Right lobe of liver (tissue), 6 donors: ENCODE data around the gene IFT52. TPM values are rescaled to one million over a fixed set of nuclear protein-coding genes. Genes with fewer than 3 reads are reported as not detected.

Source experiments
- ATAC-seq, 4 donors: fragments of 200-7000 bp; cut with Tn5 transposase; one replicate each; pipeline ENCODE4 v1.9.1; 2020; ENCODE audit warnings: mild to moderate bottlenecking in 4 of 4, moderate library complexity in 4 of 4
- DNase-seq, 3 donors: peaks; one replicate each; pipeline ENCODE4 v3.0.0-alpha.2; 2020
- H3K27ac ChIP-seq, 3 donors: fragments of 200-600 bp; one replicate each; pipeline ENCODE4 v1.8.0; 2022
- H3K27me3 ChIP-seq, 2 donors: fragments of 200-600 bp; one replicate each; pipeline ENCODE4 v1.8.0; 2022
- H3K36me3 ChIP-seq, 4 donors: fragments of 200-600 bp; sonication (generic) in 1 of 4; one replicate each; pipeline versions ENCODE4 v1.5.1 to v1.8.0; 2017 to 2022; ENCODE audit warnings: control low read depth in 1 of 4
- H3K4me1 ChIP-seq, 4 donors: fragments of 200-600 bp; sonication (generic) in 1 of 4; one replicate each; pipeline versions ENCODE4 v1.5.1 to v1.8.0; 2017 to 2022; ENCODE audit warnings: control low read depth in 1 of 4
- H3K4me3 ChIP-seq, 3 donors: fragments of 200-600 bp; one replicate each; pipeline ENCODE4 v1.8.0; 2022
- H3K9me3 ChIP-seq, 4 donors: fragments of 200-600 bp; sonication (generic) in 1 of 4; one replicate each; pipeline versions ENCODE4 v1.5.1 to v1.8.0; 2017 to 2022; ENCODE audit warnings: control low read depth in 1 of 4
- POLR2A ChIP-seq: fragments of 450-650 bp; IDR thresholded peaks from one replicate; pipeline ENCODE4 v1.6.1; 2017; ENCODE audit warnings: antibody characterized with exemption, mild to moderate bottlenecking
- WGBS: methylation state at CpG from one replicate; pipeline ENCODE4 v1.1.6; 2018; ENCODE audit warnings: low coverage, low lambda C conversion rate; ENCODE audit not compliant: insufficient coverage; ENCODE audit errors: missing lambda C conversion rate; 5-methylcytosine and 5-hydroxymethylcytosine counted together
- intact Hi-C, 2 donors: fragments of 100-400 bp; cut with DNase I; formaldehyde crosslinking; loops; one replicate each; pipeline versions ENCODE4 v1.11.2 to v1.14.1; 2022
- total RNA-seq, 6 experiments: library from RNA; depleted of rRNA in 2 of 6; stranded (reverse); fragments of >200 nt in 2 of 6; fragmentation: NEBNext Ultra II Directional in 3 of 6; extraction: Animal tissue kit (Norgen Biotek cat#: 25700) in 3 of 6; gene quantifications; one replicate each; pipeline versions ENCODE4 v1.1.0 to v1.2.4, GENCODE V29; 2016 to 2023
- TF ChIP-seq, protein P1 (sequence below), 4 donors: fragments of 200-600 bp in 3 of 4; fragments of 450-650 bp in 1 of 4; IDR thresholded peaks; one replicate each; pipeline versions ENCODE4 v1.5.1 to v1.8.0; 2016 to 2022; ENCODE audit warnings: antibody characterized with exemption in 4 of 4, mild to moderate bottlenecking in 2 of 4
- donor health status: DM: no; HTN: yes; CAD: no.
- donor health status: DM: no; HTN: no; CAD: no.
- donor health status: DM: no; HTN: no; CAD: no.
- donor health status: DM: no; HTN: yes; CAD: no.
- donor health status: DM: no; HTN: yes; CAD: no.

Gene IFT52
- total RNA-seq, 6 experiments from 2014 or later: 3.4 to 6.0 (median 4.1) TPM

DNA sequence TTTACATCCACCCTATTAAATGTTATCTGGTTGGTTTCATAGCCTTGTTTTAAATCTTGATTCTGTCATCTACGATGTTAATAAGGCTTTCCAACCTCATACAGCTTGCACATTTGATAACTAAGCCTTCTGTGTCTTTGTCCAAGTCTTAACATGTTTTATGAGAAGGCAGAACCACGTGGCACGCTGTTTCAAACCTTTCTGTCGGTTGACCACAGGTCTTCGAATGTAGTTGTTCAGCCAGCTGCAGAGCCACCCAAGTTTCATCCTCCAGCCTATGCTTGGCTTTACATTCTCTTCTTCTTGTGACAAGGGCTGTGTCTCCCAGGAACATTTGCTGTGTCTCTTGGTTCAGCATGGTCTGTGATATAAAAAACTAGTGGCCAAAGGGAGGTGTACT is 47.6 kb upstream of the IFT52 start:
- intact Hi-C loops: loop anchor here in 1 of 2 donors (10.0 kb wide), 1 partner anchor 122 kb away; the partner anchor contains the start of gene MYBL2
- H3K36me3 ChIP-seq: no peaks in the 10 kb centered on the region
- no peaks in the 10 kb centered on the region for H3K27me3 ChIP-seq
- 83% methylated on average over 5 of the region's 5 CpGs for WGBS
- H3K9me3 ChIP-seq: no peaks in the 10 kb centered on the region
- no peak overlapping the region for H3K27ac ChIP-seq
- H3K4me3 ChIP-seq: no peak overlapping the region
- TF ChIP-seq, protein P1, sequence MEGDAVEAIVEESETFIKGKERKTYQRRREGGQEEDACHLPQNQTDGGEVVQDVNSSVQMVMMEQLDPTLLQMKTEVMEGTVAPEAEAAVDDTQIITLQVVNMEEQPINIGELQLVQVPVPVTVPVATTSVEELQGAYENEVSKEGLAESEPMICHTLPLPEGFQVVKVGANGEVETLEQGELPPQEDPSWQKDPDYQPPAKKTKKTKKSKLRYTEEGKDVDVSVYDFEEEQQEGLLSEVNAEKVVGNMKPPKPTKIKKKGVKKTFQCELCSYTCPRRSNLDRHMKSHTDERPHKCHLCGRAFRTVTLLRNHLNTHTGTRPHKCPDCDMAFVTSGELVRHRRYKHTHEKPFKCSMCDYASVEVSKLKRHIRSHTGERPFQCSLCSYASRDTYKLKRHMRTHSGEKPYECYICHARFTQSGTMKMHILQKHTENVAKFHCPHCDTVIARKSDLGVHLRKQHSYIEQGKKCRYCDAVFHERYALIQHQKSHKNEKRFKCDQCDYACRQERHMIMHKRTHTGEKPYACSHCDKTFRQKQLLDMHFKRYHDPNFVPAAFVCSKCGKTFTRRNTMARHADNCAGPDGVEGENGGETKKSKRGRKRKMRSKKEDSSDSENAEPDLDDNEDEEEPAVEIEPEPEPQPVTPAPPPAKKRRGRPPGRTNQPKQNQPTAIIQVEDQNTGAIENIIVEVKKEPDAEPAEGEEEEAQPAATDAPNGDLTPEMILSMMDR (IDR thresholded peaks at IDR 0.05): no peak
- no peak for TF ChIP-seq POLR2A
- no peak for ATAC-seq
- peaks cover 0 to 24% (median 8%) of the 10 kb centered on the region in 4 donors for H3K4me1 ChIP-seq
- DNase-seq: no peak

DNA sequence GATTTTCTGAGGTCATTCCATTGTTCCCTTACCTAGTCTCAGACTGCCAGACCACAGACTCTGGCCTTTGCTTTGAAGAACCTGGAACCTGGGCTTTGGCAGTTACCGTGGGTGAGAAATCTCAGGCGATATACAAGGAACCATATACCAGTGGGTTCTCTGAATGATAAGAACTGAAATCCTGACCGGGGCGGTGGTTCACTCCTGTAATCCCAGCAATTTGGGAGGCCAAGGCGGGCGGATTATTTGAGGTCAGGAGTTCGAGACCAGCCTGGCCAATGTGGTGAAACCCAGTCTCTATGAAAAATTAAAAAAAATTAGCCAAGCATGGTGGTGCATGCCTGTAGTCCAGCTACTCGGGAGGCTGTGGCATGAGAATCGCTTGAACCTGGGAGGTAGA is 46.2 kb upstream of the IFT52 start:
- intact Hi-C loops: loop anchor here in 1 of 2 donors (10.0 kb wide), 1 partner anchor 120 kb away; the partner anchor contains the start of gene MYBL2
- TF ChIP-seq POLR2A: no peak
- TF ChIP-seq, protein P1 (IDR thresholded peaks at IDR 0.05): no peak
- Histone ChIP-seq H3K4me1 (peaks cover 0 to 24% (median 6%) of the 10 kb centered on the region in 4 donors), H3K9me3 (no peaks in the 10 kb centered on the region), H3K36me3 (no peaks in the 10 kb centered on the region), H3K27me3 (no peaks in the 10 kb centered on the region), H3K27ac (no peak overlapping the region), H3K4me3 (no peak overlapping the region)
- DNase-seq: no peak
- WGBS: 81% methylated on average over 3 of the region's 9 CpGs
- ATAC-seq: no peak

DNA sequence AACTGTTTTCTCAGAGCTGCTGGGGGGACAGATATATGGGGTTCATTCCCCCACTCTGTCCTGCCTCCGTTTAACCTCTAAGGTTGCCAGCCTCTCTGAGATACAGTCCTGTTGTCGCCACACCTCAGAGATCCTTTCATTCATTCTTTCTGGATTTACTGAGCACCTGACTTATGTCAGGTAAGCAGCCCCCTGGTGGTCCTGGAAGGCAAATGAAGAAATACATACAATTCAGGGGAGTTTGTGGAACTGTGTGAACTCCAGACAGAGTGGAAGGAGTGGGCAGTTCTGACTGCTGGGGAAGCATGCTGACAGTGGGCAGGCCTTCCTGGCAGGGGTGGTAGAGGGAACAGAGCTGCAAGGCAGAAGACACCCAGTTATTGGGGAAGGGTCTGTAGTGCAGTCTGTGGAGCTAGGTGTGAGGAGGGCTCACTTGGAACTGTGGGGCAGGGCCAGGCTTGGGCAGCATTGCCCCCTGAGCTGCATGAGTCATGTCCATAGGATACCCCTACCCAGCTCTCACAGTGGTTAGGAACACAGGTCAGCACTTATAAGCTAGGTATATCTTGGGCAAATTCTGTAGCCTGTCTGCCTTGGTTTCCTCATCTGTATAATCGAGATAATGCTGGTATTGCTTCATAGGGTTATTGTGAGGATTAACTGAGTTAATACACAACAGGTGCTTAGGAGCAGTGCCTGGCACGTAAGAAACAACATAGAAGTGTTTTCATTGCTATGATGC is 44.7 kb upstream of the IFT52 start:
- intact Hi-C loops: loop anchor here in 1 of 2 donors (10.0 kb wide), 1 partner anchor 119 kb away; the partner anchor contains the start of gene MYBL2
- TF ChIP-seq POLR2A: no peak
- H3K4me1 ChIP-seq: peaks cover 0 to 35% (median 13%) of the 10 kb centered on the region in 4 donors
- no peaks in the 10 kb centered on the region for H3K36me3 ChIP-seq
- H3K9me3 ChIP-seq: no peaks in the 10 kb centered on the region
- no peak overlapping the region for H3K4me3 ChIP-seq
- ATAC-seq (no peak), DNase-seq (no peak)
- H3K27me3 ChIP-seq: no peaks in the 10 kb centered on the region
- H3K27ac ChIP-seq: no peak overlapping the region
- 91% methylated on average over 2 of the region's 4 CpGs for WGBS

DNA sequence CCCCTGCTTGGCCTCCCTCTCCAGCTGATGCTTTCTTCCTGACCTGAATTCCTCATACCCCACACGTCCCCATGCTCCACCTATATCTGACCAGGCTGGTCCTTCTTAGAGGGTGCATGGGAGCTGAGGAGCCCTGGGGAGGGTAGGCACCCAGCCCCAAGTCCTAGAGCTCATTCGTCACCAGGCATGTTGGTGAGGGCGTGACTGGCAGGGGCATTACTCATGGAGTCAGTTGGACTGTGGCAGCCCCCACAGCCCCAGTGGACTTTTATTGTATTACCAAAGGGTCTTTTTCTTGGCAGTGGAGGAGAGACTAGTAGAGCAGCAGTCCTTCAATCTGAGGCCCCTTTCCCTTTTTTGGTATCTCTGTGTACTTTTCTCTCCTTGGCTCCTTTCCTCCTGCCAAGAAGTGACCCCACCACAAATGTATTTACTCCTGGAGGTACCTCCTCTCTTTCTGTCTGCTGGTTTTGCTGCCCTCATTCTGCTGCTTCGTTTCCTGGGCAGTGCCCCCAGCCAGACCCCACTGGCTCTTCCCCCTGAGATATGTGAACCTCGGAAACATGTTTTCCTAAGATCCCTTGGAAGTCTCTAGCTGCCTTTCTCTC is 42.4 kb upstream of the IFT52 start:
- WGBS: 67% methylated on average over 5 of the region's 5 CpGs
- H3K9me3 ChIP-seq: no peaks in the 10 kb centered on the region
- H3K36me3 ChIP-seq: no peaks in the 10 kb centered on the region
- no peak overlapping the region for H3K27ac ChIP-seq
- DNase-seq: no peak
- H3K4me3 ChIP-seq: no peak overlapping the region
- peaks cover 0 to 46% (median 16%) of the 10 kb centered on the region in 4 donors for H3K4me1 ChIP-seq
- TF ChIP-seq POLR2A: no peak
- TF ChIP-seq, protein P1 (IDR thresholded peaks at IDR 0.05): no peak
- no peaks in the 10 kb centered on the region for H3K27me3 ChIP-seq
- ATAC-seq: no peak
- intact Hi-C loops: loop anchor here in 1 of 2 donors (10.0 kb wide), 1 partner anchor 116 kb away; the partner anchor contains the start of gene MYBL2
